Measurements from ENCODE around the gene TNNT1.
A peak's percentile ranks its signal among the peaks of the same experiment; 100 is the strongest.

GRCh38 chr19:55166530-55167268 is 17.7 kb upstream of the TNNT1 start, which contains the start of gene DNAAF3:
- TF ChIP-seq CTCF (IDR thresholded peaks at IDR 0.05) (peak in 1 of 5 experiments; percentile 31), POLR2A (IDR thresholded peaks at IDR 0.05) (no peak), POLR2AphosphoS5 (IDR thresholded peaks at IDR 0.05) (no peak), EP300 (IDR thresholded peaks at IDR 0.05; ENCODE audit: low read depth) (no peak)

Measured in transverse colon (tissue), 4 donors.